ENCODE data around the gene THRB. TPM values are rescaled to one million over a fixed set of nuclear protein-coding genes. Genes with fewer than 3 reads are reported as not detected.
A peak's percentile ranks its signal among the peaks of the same experiment; 100 is the strongest.

THRB gene
- total and polyA plus RNA-seq, 9 of the 15 experiments (the other 6 are each of a cell fraction or from before 2014, with no cell fraction given): 1.7 to 14.9 (median 6.9) TPM

- TF ChIP-seq CBX8 (IDR thresholded peaks at IDR 0.05; ENCODE audit: borderline replicate concordance, extremely low read depth, low read depth, low read length, poor library complexity, severe bottlenecking): no peak
- TF ChIP-seq JUND (IDR thresholded peaks at IDR 0.05; ENCODE audit: borderline replicate concordance, low read depth, low read length): peak; percentile 79; the same call in 1 of the 2 replicates
- peak; percentile 75; the same call in 2 of the 3 replicates for TF ChIP-seq JUND (tag; IDR thresholded peaks at IDR 0.05; ENCODE audit: borderline replicate concordance, low read depth, low read length)
- TF ChIP-seq TEAD1 (CRISPR knock-in tag; IDR thresholded peaks at IDR 0.05): peak in 1 of 2 experiments; percentile 85; a peak in 2 of 4 replicates
- TF ChIP-seq FOXJ2 (tag; IDR thresholded peaks at IDR 0.05): 0 out of 2 replicates have a peak, but pooled peaks have one; percentile 31
- no peak for TF ChIP-seq KAT7 (CRISPR knock-in tag; IDR thresholded peaks at IDR 0.05; ENCODE audit: borderline replicate concordance)
- no peak for TF ChIP-seq ZNF217 (CRISPR knock-in tag; IDR thresholded peaks at IDR 0.05)
- TF ChIP-seq MAFK (IDR thresholded peaks at IDR 0.05; ENCODE audit: low read length): peak; percentile 76; the same call in 1 of the 2 replicates
- TF ChIP-seq NFE2 (IDR thresholded peaks at IDR 0.05; ENCODE audit: low read depth): peak; percentile 94
- peak; percentile 68; the same call in 1 of the 2 replicates for TF ChIP-seq HMBOX1 (IDR thresholded peaks at IDR 0.05)
- peak; percentile 20; the same call in 1 of the 2 replicates for TF ChIP-seq CBFA2T2 (conservative IDR thresholded peaks at IDR 0.05)
- TF ChIP-seq EP300 (IDR thresholded peaks at IDR 0.05; ENCODE audit: low read length): peak; percentile 62
- TF ChIP-seq ATF1 (CRISPR knock-in tag; IDR thresholded peaks at IDR 0.05): no peak
- peak; percentile 25; the same call in 1 of the 2 replicates for TF ChIP-seq ATF1 (tag; IDR thresholded peaks at IDR 0.05)
- TF ChIP-seq ESRRA (IDR thresholded peaks at IDR 0.05; ENCODE audit: borderline replicate concordance, low read depth): peak; percentile 78; the same call in 1 of the 2 replicates
- TF ChIP-seq SMARCE1 (IDR thresholded peaks at IDR 0.05): peak; percentile 71; the same call in 1 of the 2 replicates
- TF ChIP-seq TFAM (CRISPR knock-in tag; conservative IDR thresholded peaks at IDR 0.05): no peak
- 0 out of 2 replicates have a peak, but pooled peaks have one; percentile 45 for TF ChIP-seq ATF7 (IDR thresholded peaks at IDR 0.05)
- TF ChIP-seq NCOA2 (IDR thresholded peaks at IDR 0.05; ENCODE audit: partially characterized antibody in 2 of 2): no peak
- peak; percentile 85 for TF ChIP-seq MECOM (CRISPR knock-in tag; IDR thresholded peaks at IDR 0.05)
- peak; percentile 93 for TF ChIP-seq ZNF316 (IDR thresholded peaks at IDR 0.05)
- no peak for TF ChIP-seq KAT8 (IDR thresholded peaks at IDR 0.05; ENCODE audit: low read depth)
Measured at GRCh38 chr3:24156466-24156865, 338.2 kb downstream of the THRB start (continued).

Measured in K562 (cell line).